Umbilical cord (tissue), 2 donors: ENCODE data around the gene GDF7. TPM values are rescaled to one million over a fixed set of nuclear protein-coding genes. Genes with fewer than 3 reads are reported as not detected.

ENCODE experiments used
- DNase-seq: peaks from one replicate; pipeline ENCODE4 v3.0.0-alpha.2; 2015; ENCODE audit warnings: low spot score
- total RNA-seq: library from RNA; depleted of rRNA; stranded (reverse); fragments of >200 nt; gene quantifications from one replicate; pipeline ENCODE4 v1.2.3, GENCODE V29; 2014; ENCODE audit warnings: low replicate concordance; ENCODE audit not compliant: insufficient read depth

Gene GDF7
- total RNA-seq, 1 donor from 2014 or later, result 11.8 TPM

DNA sequence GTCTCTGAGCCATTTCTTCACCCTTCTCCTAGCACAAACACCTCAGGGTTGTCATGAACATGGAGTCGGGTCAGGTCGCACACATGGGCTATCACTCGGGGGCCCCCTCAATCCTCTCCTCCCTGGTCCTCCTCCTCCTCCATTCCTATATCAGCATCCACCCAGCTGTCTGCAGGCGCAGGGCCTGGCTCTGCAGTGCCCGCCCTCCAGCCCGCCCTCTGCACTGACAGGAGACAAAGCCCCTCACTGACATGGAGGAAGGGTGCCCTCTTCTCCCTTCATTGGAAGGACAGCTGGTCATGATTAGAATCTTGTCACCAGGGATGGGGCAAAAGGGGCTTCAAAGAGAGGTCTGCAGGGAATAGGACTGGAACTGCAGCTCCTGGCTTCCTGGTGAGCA, 37.8 kb upstream of the GDF7 start:
- DNase-seq, result no peak

DNA sequence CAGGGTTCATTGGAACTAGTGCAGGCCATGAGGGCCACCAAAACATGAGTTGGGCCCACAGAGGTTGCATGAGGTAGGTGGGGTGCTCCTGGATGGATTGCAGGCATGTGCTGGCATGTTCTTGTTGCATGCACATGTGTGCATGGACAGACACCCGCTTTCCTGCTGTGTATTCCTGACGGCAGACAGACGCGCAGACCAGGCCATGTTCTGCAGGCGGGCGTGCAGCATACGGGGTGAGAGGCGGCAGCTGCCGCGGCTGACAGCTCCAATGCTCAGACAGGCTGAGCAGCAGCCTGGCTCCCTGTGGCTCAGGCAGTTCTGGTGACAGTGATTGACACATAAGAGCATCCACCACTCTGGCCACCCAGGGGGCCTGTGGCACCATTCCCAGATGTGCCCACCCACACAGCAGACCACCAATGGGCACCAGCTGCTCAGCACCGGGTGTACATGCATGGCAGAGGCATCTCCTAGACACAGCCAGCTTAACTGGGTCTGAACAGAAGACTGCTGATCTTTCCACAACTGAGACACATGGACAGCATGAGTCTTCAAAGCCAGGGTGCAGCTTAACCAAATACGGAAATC, 37.3 kb upstream of the GDF7 start:
- peak; percentile 85 for DNase-seq

DNA sequence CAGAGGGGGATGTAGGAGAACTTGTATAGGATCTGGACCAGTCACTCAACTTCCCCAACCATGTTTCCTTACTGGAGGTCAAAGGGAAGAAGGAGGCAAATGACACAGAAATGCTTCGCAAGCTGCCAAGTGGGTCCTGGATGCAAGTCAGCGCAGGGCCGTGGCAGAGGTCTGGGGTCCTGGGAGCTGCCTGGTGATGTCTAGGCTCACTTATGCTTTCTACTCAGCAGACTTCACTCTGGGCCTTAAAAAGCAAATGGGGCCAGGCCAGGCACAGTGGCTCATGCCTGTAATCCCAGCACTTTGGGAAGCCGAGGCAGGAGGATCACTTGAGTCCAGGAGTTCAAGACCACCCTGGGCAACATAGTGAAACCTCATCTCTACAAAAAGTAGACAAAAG, 36.0 kb upstream of the GDF7 start:
- no peak for DNase-seq

DNA sequence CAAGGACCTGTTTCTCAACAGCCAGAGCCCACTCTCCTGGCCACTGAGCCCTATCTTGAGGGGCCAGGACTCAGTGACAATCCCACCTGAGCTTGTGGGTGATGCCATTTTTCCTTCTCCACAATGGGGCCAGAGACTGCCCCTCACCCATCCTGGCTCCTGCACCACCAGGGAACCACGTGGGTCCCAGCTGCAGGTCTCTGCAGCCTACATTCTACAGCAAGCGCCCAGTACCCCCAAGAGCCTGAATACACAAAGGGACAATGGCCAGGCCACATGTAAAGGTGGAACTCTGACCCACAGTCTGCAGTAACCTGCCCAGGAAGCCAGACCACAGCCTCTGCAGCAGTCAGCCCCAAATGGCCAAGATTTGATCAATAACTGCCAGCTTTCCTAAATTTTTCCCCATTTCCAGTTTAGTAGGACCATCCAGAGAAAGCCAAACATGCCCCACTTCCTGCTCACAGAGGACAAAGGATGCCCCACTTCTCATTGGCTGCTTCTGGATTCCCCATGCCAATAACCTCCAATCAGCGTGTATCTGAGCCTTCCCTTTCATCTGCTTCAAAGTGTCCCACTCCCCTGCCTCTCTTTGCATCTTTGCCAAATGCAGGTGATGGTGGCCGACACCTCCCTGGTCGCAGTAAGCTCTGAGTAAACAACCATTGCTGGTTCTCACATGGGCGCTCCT, 35.2 kb upstream of the GDF7 start:
- no peak for DNase-seq

DNA sequence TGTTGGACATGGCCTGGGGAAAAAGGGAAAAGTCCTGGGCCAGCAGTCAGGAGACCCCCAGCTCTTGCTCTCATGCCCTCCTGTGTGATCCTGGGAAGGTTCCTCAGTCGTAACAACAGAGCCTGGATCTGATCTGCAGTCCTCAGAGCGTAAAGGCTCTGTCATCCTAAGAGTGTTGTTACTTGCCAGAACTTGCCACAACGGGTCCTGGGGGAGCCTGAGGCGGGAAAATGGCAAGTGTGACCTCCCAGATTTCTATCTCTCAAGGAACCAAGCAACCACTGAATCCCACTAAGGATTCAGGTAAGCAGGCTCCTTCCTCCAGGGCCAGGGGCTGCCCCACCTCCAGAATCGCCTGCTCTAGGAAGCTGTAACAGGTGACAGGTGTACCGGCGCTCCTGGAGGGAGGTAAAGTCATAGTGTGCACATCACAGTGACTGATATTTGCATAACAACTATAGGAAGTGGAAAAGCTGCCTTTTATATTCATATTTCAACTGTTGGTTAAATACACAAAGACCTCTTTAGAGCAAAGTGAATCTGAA, 34.4 kb upstream of the GDF7 start:
- no peak for DNase-seq

DNA sequence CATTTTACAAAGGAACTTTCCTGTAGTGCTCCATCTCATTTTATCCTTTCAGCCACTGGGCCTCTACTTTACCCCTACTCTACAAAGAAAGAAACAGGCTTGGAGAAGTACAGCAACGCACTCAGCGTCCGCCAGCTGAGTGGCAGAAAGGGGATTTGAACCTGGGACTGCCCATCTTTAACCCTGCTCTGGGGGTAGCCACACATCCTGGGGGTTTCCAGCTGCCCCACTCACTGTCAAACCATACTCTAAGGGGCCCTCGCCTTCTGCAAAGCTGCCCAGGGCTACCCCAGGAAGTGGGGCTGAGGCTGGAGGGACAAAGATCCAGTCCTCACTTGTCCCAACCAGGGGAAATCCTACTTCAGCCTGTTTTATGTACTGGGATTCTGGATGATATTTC, 33.9 kb upstream of the GDF7 start:
- DNase-seq, result no peak

DNA sequence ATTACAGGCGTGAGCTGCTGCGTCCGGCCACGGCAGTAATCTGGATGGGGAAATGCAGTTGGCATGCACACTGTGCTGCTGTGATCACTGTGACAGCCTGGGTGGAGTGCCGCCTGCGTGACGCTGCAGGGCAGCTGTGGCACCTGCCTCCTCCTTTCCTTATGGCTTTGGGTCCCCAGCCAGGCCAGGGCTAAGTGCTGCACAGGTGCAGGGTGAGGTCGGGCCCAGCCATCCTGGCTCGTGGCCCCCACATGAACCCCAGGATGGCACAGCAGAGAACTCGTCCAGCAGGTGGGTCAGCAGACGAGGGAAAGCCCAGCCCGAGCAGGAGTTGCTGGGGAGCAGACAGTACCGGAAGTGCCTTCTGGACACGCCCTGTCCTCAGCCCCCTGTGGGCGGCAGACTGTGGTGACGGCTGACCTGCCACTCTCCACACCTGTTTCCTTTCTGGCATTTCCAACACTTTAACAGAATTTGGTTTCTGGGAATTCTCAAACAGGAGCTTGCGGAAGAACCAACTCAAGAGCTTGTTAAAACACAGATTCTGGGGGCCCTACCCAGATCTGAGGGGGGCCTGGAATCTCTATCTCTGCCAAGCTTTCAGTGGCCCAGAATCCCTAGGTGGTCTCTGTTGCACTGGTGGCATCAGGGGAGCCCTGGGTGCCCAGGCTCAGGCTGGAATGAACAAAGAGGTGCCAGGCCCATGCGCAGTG, 33.0 kb upstream of the GDF7 start:
- no peak for DNase-seq

DNA sequence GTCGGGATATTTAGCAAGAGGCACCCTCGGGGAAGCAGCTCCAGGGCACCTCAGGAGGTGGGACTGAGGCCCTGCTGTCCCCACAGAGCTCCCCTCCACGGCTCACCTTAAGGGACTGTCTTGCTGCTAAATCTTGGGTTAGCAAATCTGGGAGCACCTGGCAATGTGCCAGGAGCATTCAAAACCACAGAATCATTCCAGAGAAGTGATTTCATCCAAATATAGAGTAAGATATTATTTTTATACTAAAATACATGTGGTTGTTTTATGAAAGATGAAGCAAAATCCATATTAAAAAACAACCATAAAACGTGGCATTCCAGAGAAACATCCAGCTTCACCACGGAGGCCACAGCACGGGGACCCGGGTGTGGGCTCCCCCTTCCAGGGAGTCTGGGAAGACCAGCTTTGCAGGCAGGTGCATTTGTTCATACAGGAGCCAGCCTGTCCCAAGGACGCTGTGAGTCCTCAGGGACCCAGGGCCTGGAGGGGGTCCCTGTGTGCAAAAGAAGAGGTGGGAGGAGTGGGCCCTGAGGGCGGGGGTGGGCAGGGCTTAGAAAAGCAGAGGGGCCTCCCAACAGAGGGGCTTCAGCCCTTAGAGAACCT, 32.3 kb upstream of the GDF7 start:
- DNase-seq, result peak; percentile 43

DNA sequence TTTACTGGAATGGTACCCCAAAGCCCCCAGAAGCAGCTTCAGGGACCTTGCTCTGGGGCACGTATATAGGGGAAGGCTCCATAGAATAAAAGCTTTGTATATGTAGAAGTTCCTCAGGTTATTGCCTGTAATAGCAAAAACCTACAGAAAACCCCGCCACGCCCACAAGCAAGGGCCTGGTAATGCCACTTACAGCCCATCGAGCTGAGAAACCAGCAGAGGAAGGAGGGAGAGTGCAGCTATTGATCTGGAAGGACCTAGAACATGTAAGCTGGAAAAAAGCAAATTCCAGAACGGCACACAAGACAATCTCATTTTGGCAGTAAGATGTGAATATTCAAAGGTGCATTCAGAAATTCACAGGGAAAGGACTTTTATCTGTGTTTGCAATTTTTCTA, 31.8 kb upstream of the GDF7 start:
- no peak for DNase-seq

DNA sequence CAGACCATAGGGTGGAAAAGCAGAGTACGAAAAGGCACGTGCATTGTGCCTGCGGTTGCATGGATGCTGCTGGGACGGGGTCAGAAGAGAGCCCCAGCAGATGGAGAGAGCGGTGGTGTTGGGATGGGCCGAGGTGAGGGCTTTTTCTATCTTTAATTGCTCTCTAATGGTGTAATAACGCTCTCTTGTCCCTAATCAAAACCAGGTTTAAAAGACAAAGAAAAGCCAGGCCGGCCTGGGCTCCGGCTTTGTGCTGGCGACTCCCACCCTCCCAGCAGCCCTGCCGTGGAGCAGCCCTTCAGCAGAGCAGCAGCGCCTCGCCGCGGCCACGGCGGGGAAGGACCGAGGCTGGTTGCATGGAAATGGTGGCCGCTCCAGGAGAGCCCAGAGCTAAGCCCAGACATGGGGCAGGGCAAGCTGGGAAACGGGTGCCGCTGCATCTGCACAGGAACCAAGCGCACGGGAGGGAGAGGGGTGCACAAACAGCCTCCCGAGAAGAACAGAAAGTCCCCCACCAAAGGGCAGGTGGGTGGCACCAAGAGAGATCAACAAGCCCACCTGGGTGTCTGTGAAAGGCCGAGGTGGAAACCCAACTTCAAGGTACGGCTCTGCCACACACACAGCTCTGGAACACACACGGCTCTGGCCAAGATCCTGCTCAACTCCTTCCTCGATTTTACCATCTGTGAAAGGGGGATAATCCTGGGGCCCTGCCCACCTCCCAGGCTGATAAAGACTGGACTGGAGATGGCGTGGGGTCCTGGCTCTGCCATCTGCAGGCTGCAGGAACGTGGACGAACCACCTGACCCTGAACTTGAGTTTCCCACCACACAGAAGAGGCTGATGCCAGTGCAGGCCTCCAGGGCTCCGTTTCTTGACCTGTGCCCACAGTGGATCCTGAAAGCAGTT, 31.0 kb upstream of the GDF7 start:
- peak; percentile 83 for DNase-seq

DNA sequence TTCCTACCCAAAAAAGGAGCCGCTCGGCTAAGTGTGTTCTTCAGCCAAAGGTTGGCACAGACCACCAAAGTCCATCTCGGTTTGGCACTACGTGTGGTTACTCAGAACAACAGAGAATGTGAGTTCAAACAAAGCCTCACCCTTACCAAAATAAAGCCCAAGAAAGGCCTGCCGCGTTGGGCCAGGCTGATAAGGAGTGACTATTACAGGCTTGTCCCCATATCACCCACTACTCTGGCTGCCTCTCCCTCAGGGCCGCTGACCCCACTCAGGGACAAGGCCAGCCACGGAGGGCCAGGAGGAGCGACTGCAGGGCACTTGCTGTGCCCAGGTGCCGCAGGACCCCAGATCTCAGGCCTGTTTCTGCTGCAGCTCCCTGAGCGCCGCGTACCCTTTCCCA, 29.8 kb upstream of the GDF7 start:
- no peak for DNase-seq

DNA sequence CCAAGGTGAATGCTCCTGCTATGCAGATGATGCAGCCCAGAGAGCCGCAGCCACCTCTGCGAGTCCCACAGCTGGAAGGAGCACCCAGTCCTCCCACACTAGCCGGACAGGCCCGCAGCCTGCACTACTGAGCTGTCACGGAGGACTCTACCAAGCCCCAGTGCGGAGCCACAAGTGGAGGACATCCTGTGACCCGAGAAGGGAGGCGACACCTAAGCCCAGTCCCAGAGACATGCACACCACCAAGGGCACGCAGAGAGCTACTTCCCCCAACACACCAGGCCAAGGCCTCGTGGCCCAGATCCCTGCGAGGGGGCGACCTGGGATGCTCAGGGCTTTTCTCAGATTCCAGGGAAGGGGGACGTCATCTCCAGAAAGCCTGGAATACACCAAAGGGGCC, 28.9 kb upstream of the GDF7 start:
- DNase-seq, result no peak

DNA sequence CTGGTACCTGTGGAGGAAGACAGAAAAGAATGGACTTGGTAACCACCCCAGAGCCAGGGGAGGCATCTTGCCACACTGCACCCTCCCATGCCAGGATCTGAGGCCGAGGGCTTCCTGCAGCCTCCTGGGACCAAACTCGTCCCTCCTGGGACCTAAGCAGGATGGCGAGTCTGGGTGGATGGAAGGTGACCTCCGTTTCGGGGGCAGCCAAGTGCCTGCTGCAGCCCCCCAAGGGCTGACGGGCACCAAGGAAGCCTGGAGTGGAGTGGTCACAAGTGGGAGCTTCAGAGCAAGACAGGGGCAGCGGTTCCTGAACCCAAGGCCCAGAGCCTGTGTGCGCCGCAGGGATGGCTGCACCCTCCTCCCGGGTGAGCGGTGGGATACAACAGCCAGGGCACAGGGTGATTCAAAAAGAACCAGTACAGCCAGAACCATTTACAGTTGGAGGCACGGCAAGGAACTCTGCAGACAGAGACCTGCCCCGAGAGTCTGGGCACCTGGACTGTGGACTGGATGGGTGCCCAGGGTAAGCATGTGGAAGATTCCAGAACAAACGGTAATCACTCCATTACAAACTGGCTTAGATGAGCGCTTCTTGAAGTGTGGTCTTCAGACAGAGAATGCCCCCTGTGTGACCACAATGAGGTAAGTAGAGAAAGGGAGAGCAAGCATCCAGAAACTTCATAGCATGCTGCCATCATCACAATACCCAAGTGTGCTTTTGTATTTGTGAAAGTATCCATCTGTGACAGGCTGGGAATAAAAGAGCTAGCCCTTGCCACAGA, 28.1 kb upstream of the GDF7 start:
- no peak for DNase-seq

DNA sequence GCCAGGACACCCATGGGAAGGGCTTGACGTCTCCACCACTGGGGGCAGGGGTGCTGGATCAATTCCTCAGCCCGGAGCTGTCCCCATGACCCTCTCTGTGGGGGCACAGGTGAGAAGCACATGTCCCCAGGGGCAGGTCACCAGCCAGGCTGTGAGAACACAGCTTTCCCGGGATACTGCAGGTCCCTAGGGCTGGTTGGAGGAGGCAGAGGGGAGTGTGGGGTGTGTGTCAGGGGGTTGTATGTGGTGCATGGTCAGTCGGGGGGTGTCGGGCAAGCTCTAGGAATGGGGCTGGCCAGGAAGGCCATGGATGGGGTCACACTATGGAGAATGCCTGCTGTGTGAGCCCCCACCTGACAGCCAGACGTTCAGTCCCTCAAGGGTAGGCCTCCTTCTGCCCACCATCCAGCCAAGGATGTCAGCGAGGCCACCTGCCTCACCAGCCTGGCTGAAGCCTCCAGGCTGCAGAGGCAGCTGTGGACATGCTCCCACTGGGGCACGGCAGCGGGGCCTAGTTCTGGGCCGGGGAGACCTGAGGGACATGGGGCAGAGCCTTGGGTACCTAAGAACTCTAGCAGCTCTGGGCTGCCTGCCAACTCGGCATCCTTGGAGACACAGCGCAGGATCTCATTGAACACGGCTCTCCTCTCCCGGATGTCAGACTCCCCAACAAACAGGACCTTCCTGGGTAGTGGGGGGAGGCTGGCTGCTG, 26.4 kb upstream of the GDF7 start:
- DNase-seq, result no peak

DNA sequence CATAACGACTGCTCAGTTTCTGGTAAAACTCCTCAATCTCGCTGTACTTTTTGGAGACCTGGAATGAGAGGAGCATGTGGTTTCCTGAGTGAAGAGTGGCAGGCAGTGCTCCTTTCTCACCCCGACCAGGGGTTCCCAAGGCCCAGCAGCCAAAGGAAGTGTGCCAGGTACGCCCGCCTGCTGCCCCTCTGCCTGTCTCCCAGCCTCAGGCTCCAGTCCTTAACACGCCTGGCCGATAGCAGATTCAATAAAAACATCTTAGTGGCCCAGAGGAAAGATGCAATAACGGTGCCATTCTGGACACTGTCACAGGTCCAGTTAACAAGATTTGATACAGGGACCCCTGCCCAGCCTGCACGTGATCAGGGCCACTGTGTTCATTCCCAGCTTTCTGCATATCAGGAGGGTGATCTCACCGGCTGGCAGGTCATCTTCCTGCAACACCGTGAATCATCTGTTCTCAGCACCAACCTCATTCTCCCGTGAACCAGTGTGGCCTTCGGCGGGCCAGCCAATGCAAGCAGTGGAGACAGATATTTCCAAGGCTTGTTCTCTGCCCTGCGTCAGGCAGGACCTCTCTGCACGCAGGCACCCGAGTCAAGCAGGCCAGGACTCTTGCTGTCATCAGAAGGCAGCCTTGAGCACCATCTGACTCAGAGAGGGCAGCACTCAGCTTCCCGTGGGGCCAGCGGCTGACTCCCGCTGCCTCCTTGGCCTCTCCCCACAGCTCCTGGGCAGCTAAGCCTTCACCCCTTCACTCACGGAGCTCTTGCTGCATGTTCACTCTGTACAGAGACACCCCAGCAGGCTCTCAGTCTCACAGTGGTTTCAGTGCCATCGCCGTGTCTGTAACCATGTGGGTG, 25.6 kb upstream of the GDF7 start:
- no peak for DNase-seq

DNA sequence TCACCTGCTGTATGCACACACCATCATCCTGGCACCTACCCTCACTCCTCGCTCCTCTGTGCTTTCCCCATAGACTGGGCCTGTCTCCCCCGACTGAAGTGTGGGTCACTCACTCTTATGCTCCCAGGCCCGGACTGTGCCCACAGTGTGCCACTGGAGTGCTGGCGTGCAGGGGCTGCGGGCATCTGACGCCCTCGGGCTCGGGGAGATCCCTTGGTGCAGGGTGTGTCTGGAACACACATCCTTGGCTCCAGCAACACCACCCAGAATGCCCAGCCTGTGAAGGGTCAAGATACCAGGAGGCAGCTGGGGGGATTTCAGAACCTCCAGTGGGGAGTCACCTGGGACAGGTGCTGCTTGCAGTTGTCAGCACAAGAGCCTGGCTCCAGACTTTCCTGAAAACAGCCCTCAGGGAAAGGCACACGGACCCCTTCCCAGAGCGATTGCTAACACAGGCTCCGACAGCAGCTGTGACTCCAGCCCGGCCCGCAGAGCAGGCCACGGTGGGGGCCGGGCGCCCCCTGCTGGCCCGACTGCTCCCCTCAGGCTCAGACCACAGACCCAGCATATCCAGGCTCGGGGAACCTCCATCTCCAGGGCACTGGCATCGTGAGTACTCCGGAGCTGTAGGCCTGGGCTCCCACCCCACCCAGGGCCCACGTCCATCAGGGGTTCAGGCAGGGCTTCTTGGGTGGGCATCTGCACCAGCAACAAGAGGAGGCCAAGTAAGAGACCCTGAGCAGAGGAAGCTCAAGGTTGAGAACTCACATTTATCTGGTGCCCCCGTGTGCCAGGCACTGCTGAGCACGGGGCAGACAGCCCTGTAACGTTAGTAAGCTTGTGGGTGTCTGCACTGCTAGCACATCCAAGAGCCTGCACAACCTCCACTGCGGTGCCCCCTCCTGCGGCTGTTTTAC, 24.6 kb upstream of the GDF7 start:
- DNase-seq, result peak; percentile 54

DNA sequence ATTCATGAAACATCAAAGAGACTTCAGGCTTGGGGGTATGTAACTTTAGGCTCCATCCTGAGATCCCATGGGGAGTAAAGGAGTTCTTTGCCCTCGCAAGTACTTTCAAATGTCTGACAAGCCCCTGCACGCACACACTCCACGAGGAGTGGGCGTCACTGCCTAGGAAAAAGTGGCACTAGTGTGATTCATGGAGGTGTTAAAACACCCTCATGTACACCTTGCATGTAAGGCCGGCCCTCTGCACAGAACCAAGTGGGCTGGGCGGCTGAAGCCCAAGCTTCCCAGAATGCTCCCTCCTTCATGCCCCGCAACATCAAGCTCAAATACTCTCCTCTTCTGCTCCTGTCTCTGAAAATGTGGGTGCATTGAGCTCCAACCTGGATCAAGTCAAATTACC, 23.9 kb upstream of the GDF7 start:
- DNase-seq, result no peak

DNA sequence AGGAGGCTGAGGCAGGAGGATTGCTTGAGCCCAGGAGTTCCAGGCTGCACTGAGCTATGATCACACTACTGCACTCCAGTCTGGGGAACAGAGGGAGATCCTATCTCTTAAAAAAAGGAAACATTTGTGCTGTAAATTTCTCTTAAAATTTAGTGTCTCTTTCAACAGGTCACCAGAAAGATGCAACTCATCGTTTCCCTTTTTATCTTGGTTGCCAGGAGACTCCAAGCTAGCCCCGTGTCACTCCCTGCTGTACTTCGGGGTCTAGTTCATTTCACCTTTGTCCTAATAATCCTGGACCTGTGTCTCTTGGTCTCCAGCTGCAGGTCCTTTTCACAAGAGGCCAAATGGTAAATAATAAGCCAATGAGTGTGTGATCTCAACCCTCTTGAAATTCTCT, 23.1 kb upstream of the GDF7 start:
- DNase-seq, result no peak
